ENCODE measurements around the gene UTS2B. TPM values are rescaled to one million over a fixed set of nuclear protein-coding genes. Genes with fewer than 3 reads are reported as not detected.

The UTS2B gene
- polyA plus RNA-seq, 1 of the 3 experiments (the other 2 are of a cell fraction): 0.03 TPM

GRCh38 chr3:191343115-191343514 lies 12.8 kb upstream of the UTS2B start (continued):
- no peak for TF ChIP-seq REST (IDR thresholded peaks at IDR 0.05; ENCODE audit: low read depth, low read length)
- no peak for TF ChIP-seq TEAD4 (IDR thresholded peaks at IDR 0.05; ENCODE audit: borderline replicate concordance, insufficient read depth)
- TF ChIP-seq RCOR1 (IDR thresholded peaks at IDR 0.05; ENCODE audit: low read length): no peak

- Histone ChIP-seq H3K36me3 (replicated peaks in 1 of 2; ENCODE audit: control insufficient read depth in 1 of 2, insufficient read depth in 2 of 2, low read length in 1 of 2) (no peaks in the 10 kb centered on the region), H3K4me1 (ENCODE audit: control insufficient read depth in 1 of 2, insufficient read depth in 2 of 2, low read depth in 1 of 2, low read length in 1 of 2) (peaks cover 0 to 30% of the 10 kb centered on the region in 2 experiments; a peak in 2 of 4 replicates), H3K27ac (ENCODE audit: low read depth in 2 of 2, low read length in 1 of 2) (no peak overlapping the region), H3F3A (replicated peaks; ENCODE audit: insufficient read depth) (peaks cover 18% of the 10 kb centered on the region), H4K20me1 (ENCODE audit: insufficient read depth) (peaks cover 36% of the 10 kb centered on the region), H2AFZ (ENCODE audit: low read depth) (no peak overlapping the region), H3K4me3 (ENCODE audit: low read depth in 2 of 2, low read length in 1 of 2) (no peak overlapping the region), H3K9me3 (no peaks in the 10 kb centered on the region), H3K9ac (no peak overlapping the region), H3K27me3 (ENCODE audit: insufficient read depth) (no peaks in the 10 kb centered on the region), H3K4me2 (no peak overlapping the region), H3K79me2 (ENCODE audit: insufficient read depth) (peaks cover 97% of the 10 kb centered on the region), H3K9me2 (no peaks in the 10 kb centered on the region)
- ChIA-PET POLR2A (no interaction called here), CTCF (interaction anchor here (0.9 kb wide), 1 partner anchor 22 kb away, joined by 3 read pairs; no protein-coding TSS in a partner anchor)
- TF ChIP-seq GATA2 (CRISPR knock-in tag; IDR thresholded peaks at IDR 0.05): no peak
- TF ChIP-seq USF2 (IDR thresholded peaks at IDR 0.05; ENCODE audit: borderline replicate concordance, low read depth, low read length): no peak
- no peak for TF ChIP-seq NRF1 (IDR thresholded peaks at IDR 0.05; ENCODE audit: low read depth, low read length)
- no peak for TF ChIP-seq CTCF (IDR thresholded peaks at IDR 0.05)
- no peak for TF ChIP-seq RXRA (IDR thresholded peaks at IDR 0.05; ENCODE audit: borderline replicate concordance, low read depth)
- TF ChIP-seq FOSL2 (IDR thresholded peaks at IDR 0.05; ENCODE audit: borderline replicate concordance, low read depth): no peak
- no peak for TF ChIP-seq EZH2phosphoT487 (IDR thresholded peaks at IDR 0.05; ENCODE audit: borderline replicate concordance, low read depth)
- TF ChIP-seq CHD2 (IDR thresholded peaks at IDR 0.05; ENCODE audit: low read length, partially characterized antibody): no peak
- no peak for TF ChIP-seq YY1 (IDR thresholded peaks at IDR 0.05; ENCODE audit: low read depth)
- TF ChIP-seq ZBTB33 (IDR thresholded peaks at IDR 0.05; ENCODE audit: borderline replicate concordance, low read depth): no peak
- DNase-seq: no peak
Measured at GRCh38 chr3:191342411-191342810, 12.1 kb upstream of the UTS2B start.
